GM18951 (cell line): ENCODE results near the gene AFF1.

Experiments used
- POLR2A ChIP-seq: IDR thresholded peaks from 4 replicates; pipeline ENCODE4 v1.6.1; 2011; ENCODE audit warnings: mild to moderate bottlenecking; ENCODE audit not compliant: insufficient read length, insufficient read depth; ENCODE audit errors: extremely low read depth
- in situ Hi-C: fragments of 300-500 bp; cut with MboI; formaldehyde crosslinking; loops from one replicate; pipeline ENCODE4 v1.12.0; 2022; ENCODE audit warnings: low sequenced_read_pairs, mixed read lengths, inconsistent platforms; ENCODE audit not compliant: unreplicated experiment

AFF1 gene

GRCh38 chr4:87185146-87185870 lies 250.5 kb downstream of the AFF1 start:
- TF ChIP-seq POLR2A, result no peak
- in situ Hi-C loops, result no loop called here

DNA sequence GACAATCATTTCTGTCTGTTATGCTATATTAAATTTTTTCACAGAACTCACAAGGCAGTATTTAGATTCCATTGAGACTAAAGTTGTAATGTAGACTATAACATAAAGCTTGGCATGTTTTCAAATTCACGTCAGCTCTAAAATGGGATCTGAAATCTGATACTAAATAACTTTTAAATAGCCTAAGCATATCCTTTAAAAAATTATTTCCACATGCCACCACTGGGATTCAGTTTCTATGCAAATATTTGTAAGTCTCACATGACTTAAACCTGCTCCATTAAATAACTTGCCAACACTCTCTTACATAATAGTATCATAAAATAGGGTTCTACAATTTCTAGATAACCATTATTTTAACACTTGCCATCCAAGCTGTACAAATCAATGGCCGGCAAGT lies 253.2 kb downstream of the AFF1 start:
- in situ Hi-C loops, result no loop called here

DNA sequence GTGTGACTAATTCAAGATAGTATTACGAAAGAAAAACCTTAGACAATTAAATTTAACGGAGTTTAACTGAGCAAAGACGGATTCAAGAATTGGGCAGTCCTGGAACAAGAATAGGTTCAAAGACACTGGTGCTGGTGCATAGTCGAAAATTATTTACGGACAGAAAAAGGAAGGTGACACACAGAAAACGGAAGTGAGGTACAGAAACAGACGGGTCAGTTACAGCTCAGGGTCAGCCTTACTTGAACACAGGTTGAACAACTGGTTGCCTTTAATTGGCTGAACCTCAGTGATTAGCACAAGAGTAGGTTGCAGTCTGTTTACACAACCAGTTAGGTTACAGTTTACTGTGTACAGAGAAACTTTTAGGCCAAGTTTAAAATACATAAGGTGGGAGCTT lies 254.1 kb downstream of the AFF1 start:
- TF ChIP-seq POLR2A, result no peak
- in situ Hi-C loops, result no loop called here

More for the DNA sequence above, 253.2 kb downstream of the AFF1 start:
- TF ChIP-seq POLR2A, result no peak
